ENCODE results near the gene BACH2.

Gene BACH2

DNA sequence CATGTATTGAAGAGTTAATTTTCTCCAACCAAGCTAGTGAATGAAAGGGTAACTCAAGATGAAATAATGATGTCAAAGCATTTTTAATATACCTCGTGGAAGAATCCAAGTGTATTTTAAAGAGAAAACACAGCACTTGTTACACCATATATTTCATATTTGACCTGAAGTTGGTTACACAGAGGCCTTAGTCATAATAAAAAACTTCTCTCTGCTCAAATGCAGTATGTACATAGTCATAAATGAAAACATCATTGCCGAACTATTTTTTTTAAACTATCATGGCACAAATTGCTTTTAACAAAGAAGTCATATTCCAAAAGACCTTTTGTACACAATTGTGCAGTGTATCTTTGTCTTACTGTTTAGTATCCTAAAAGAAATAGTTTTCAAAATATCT lies 43.0 kb downstream of the BACH2 start:
- no peak for DNase-seq (ENCODE audit: extremely low read depth, low read depth)
- TF ChIP-seq, protein P1, sequence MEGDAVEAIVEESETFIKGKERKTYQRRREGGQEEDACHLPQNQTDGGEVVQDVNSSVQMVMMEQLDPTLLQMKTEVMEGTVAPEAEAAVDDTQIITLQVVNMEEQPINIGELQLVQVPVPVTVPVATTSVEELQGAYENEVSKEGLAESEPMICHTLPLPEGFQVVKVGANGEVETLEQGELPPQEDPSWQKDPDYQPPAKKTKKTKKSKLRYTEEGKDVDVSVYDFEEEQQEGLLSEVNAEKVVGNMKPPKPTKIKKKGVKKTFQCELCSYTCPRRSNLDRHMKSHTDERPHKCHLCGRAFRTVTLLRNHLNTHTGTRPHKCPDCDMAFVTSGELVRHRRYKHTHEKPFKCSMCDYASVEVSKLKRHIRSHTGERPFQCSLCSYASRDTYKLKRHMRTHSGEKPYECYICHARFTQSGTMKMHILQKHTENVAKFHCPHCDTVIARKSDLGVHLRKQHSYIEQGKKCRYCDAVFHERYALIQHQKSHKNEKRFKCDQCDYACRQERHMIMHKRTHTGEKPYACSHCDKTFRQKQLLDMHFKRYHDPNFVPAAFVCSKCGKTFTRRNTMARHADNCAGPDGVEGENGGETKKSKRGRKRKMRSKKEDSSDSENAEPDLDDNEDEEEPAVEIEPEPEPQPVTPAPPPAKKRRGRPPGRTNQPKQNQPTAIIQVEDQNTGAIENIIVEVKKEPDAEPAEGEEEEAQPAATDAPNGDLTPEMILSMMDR (IDR thresholded peaks at IDR 0.05; ENCODE audit: low read depth, low read length): no peak

DNA sequence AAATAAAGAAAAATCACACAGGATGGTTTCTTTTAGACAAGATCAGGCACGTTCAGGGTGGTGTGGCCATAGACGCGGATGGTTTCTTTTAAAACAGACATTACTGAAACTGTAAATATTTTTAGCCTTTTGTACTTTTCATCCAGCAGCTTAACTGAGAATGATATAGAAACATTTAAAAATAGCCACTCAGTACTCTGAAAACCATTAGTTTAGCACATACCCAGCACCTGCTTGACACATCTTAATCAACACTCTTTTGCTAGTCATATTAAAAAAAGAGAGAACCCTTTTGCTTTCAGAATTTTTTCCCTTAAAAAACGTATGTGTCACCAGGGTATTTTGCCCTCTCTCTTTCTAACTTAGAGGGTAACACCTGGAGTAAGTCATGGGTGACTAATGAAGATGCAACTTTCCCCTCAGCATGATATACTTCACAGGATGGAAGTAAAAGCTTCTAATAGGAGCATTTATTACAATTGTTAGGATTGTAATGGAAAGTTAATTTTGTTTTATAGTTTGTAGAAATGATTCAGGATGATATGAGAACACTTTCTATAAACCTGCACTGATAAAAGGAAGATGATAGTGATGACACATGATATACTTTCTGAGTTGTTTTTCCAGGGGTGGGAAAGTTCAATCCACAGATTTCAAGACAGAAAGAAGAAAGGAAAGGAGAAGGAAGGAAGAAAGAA lies 45.2 kb downstream of the BACH2 start:
- TF ChIP-seq, protein P1 (IDR thresholded peaks at IDR 0.05; ENCODE audit: low read depth, low read length): no peak
- DNase-seq (ENCODE audit: extremely low read depth, low read depth): no peak

DNA sequence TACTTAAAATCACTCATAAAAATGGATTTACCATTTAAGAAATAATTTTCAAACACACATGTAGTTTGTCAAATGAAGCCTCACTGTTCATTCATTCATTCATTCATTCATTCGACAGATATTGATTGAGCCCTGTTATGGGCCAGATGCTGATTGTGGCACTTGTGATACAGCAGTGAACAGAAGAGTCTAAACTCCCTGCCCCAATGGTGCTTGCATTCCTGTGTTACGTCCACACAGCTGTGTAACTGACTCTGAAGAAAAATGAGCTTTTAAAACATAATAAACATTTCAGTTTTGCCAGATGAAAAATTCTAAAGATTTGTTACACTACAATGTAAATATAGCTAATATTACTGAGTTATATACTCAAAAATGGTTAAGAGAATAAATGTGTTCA lies 46.2 kb downstream of the BACH2 start:
- TF ChIP-seq, protein P1 (IDR thresholded peaks at IDR 0.05; ENCODE audit: low read depth, low read length): no peak
- no peak for DNase-seq (ENCODE audit: extremely low read depth, low read depth)

DNA sequence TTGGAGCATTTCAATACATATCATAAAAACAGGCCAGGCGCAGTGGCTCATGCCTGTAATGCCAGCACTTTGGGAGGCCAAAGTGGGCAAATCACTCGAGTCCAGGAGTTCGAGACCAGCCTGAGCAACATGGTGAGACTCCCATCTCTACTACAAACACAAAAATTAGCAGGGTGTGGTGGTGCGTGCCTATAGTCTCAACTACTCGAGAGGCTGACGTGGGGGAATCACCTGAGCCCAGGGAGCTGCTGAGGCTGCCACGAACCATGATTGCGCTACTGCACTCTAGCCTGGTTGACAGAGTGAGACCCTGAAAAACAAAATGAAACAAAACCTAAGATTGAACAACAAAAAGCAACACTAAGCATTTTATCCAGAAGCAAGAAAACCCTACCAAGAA lies 47.2 kb downstream of the BACH2 start:
- no peak for DNase-seq (ENCODE audit: extremely low read depth, low read depth)
- TF ChIP-seq, protein P1 (IDR thresholded peaks at IDR 0.05; ENCODE audit: low read depth, low read length): no peak

DNA sequence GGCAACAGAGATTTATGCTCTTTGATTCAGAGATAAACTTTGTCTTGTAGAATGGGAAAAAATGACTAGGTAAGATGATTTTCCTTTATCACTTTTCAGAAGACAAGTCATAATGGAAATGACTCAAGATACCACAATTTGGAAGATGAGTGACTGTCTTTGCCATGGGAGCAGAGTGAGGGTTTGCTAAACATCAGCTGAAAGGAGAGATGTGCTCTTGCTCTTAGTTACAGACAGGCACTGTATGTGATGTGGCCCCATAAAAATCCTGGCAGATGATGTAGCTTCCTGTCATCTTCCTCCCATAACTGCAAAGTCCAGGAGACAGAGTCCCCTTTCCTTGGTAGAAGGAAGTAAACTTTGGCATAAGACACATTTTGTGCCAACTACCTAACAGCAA lies 47.6 kb downstream of the BACH2 start:
- no peak for DNase-seq (ENCODE audit: extremely low read depth, low read depth)

DNA sequence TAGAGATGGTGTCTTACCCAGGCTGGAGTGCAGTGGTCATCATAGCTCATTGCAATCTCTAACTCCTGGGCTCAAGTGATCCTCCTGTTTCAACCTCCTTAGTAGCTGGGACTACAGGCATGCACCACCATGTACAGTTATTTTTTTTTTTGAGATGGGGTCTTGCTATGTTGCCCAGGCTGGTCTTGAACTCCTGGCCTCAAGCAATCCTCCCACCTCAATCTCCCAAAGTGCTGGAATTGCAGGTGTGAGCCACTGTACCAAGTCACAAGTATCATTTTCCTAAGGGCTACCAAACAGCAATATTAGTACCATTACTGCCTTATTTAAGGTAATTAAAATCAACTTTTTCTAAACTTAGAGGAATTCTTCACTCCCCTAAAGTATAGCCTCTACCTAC lies 49.4 kb downstream of the BACH2 start:
- TF ChIP-seq, protein P1 (IDR thresholded peaks at IDR 0.05; ENCODE audit: low read depth, low read length): no peak
- DNase-seq (ENCODE audit: extremely low read depth, low read depth): no peak

More for the DNA sequence above, 47.6 kb downstream of the BACH2 start:
- TF ChIP-seq, protein P1 (IDR thresholded peaks at IDR 0.05; ENCODE audit: low read depth, low read length): no peak

DNA sequence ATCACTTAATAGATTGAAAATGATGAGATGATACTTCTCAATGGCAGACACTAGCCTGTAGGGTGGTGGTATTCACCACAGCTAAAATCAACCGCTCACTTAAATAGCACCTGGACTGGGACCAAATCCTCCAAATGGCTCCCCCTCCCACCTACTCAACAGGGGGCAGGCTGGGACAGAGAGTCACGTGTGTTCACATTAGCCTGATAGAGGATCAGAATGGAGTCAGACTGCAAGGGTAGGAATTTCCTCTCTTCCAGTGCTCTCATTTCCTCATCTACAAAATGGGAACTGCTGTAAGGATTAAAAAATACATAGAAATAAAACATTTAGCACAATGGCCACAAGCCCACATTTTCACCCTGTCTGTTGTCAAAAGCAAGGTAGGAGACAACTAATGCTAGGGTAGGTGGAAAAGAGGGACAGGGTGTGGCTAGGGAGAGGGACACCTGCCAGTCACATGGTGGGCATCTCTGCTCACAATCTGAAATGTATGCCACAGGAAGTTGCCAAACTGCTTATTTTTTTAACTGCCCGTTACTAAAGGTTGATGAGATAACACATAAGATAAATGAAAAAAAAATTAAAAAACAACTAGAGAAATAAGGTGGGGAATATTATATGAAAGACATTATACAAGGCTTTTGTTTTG lies 55.3 kb downstream of the BACH2 start:
- no peak for DNase-seq (ENCODE audit: extremely low read depth, low read depth)
- TF ChIP-seq, protein P1 (IDR thresholded peaks at IDR 0.05; ENCODE audit: low read depth, low read length): no peak
